C4-2B (cell line): ENCODE measurements around the gene PSEN2.

Experiments used
- CTCF ChIP-seq: fragments of 450-650 bp; conservative IDR thresholded peaks from 2 replicates; pipeline ENCODE4 v1.5.1; 2017; ENCODE audit warnings: mild to moderate bottlenecking
- ZFX ChIP-seq: fragments of 450-650 bp; IDR thresholded peaks from 2 replicates; pipeline ENCODE4 v1.6.1; 2017

GRCh38 chr1:226826479-226827261 lies 43.7 kb upstream of the PSEN2 start:
- no peak for TF ChIP-seq CTCF
- no peak for TF ChIP-seq ZFX
